KMS-11 (cell line): ENCODE results near the gene PRKD2.

Experiments used
- H2AFZ ChIP-seq: fragments of 200-600 bp; sonication (generic); 2 replicates; pipeline ENCODE4 v1.6.1; 2016; ENCODE audit warnings: antibody characterized with exemption, mixed run types, low read depth
- H3K27ac ChIP-seq: fragments of 200-600 bp; sonication (generic); 2 replicates; pipeline ENCODE4 v1.6.1; 2016; ENCODE audit warnings: mild to moderate bottlenecking, mixed run types
- H3K27me3 ChIP-seq: fragments of 200-600 bp; sonication (generic); 2 replicates; pipeline ENCODE4 v1.6.1; 2017; ENCODE audit warnings: mild to moderate bottlenecking, low read depth, mixed run types, moderate library complexity; ENCODE audit not compliant: insufficient read depth
- H3K36me3 ChIP-seq: fragments of 200-600 bp; sonication (generic); 2 replicates; pipeline ENCODE4 v1.6.1; 2017; ENCODE audit warnings: mild to moderate bottlenecking, mixed run types; ENCODE audit not compliant: insufficient read depth
- H3K4me1 ChIP-seq: fragments of 200-600 bp; sonication (generic); 2 replicates; pipeline ENCODE4 v1.6.1; 2016; ENCODE audit warnings: mild to moderate bottlenecking, low read depth, mixed run types; ENCODE audit not compliant: poor library complexity, severe bottlenecking
- H3K4me2 ChIP-seq: fragments of 200-600 bp; sonication (generic); 2 replicates; pipeline ENCODE4 v1.7.0; 2016; ENCODE audit warnings: mild to moderate bottlenecking, mixed run types
- H3K4me3 ChIP-seq: fragments of 200-600 bp; sonication (generic); IDR thresholded peaks from 2 replicates; pipeline ENCODE4 v1.6.1; 2017; ENCODE audit warnings: low read depth, low read length, mixed read lengths; ENCODE audit not compliant: insufficient read depth
- H3K79me2 ChIP-seq: fragments of 200-600 bp; sonication (generic); 2 replicates; pipeline ENCODE4 v1.6.1; 2016; ENCODE audit warnings: low read depth, mixed run types; ENCODE audit not compliant: insufficient read depth
- H3K9ac ChIP-seq: fragments of 200-600 bp; sonication (generic); 2 replicates; pipeline ENCODE4 v1.6.1; 2016; ENCODE audit warnings: mild to moderate bottlenecking, mixed run types
- H4K20me1 ChIP-seq: fragments of 200-600 bp; sonication (generic); 2 replicates; pipeline ENCODE4 v1.6.1; 2016; ENCODE audit warnings: mild to moderate bottlenecking, mixed run types; ENCODE audit not compliant: insufficient read depth
- CTCF ChIP-seq: fragments of 200-600 bp; sonication (generic); conservative IDR thresholded peaks from 2 replicates; pipeline ENCODE4 v1.6.1; 2017; ENCODE audit warnings: low read depth, mild to moderate bottlenecking, antibody characterized with exemption, low read length, moderate library complexity, mixed read lengths

Gene PRKD2

GRCh38 chr19:46626446-46626845 is 90.5 kb downstream of the PRKD2 start:
- no peak for TF ChIP-seq CTCF
- H2AFZ ChIP-seq: no peak overlapping the region
- peaks cover 54% of the 10 kb centered on the region for H3K27me3 ChIP-seq

GRCh38 chr19:46625731-46626130 is 91.2 kb downstream of the PRKD2 start:
- Histone ChIP-seq H3K27me3 (peaks cover 54% of the 10 kb centered on the region), H3K79me2 (no peaks in the 10 kb centered on the region), H3K4me2 (no peak overlapping the region), H3K9ac (no peak overlapping the region), H3K4me1 (peaks cover 7% of the 10 kb centered on the region), H3K27ac (no peak overlapping the region), H2AFZ (no peak overlapping the region), H4K20me1 (no peaks in the 10 kb centered on the region), H3K36me3 (no peaks in the 10 kb centered on the region), H3K4me3 (no peak overlapping the region)
- TF ChIP-seq CTCF: no peak

More at GRCh38 chr19:46626446-46626845, 90.5 kb downstream of the PRKD2 start:
- Histone ChIP-seq H3K27ac (no peak overlapping the region), H4K20me1 (no peaks in the 10 kb centered on the region), H3K4me3 (no peak overlapping the region), H3K36me3 (no peaks in the 10 kb centered on the region), H3K4me2 (no peak overlapping the region), H3K9ac (no peak overlapping the region), H3K4me1 (peaks cover 7% of the 10 kb centered on the region), H3K79me2 (no peaks in the 10 kb centered on the region)

DNA sequence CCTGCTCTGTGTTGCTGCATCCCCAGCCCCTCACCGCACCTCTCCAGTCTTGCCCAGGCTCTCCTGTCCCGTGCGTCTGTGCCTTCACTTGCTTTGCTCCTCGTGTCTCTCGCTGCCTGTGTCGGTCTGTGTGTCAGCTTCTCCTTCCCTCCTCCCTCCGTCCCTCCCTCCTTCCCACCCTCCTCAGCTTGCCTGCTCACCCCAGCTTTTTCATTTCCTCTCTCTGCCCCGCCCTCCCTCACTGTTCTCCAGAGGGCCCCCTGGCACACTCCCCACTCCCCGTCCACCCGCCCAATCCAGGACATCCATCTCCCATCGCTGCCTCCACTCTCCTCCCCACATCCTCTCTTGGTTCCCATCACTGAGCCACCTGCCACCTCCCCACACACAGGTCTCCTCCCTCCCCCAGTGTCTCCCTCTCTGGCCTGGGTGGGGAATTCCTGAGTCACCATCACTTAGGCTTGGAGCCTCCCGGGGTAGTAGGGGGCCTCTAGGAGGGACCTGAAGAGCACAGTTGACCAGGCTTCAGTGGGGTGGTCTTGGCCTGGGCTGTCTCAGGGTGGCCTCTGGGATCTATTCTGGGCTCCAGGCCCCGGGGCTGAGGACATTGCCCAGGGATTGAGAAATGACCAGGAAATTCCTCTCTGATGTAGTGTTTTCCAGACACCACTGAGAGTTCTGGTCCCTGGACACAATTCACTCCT is 91.8 kb downstream of the PRKD2 start, which contains the start of gene PTGIR:
TSS of gene PTGIR (minus strand) at position 132 of the 704 bp plus-strand sequence. CDS start 864 bp downstream, outside the sequence.
- peaks cover 7% of the 10 kb centered on the region for H3K4me1 ChIP-seq
- H3K4me2 ChIP-seq: no peak within 1 kb of the TSS
- no peak within 1 kb of the TSS for H2AFZ ChIP-seq
- H3K36me3 ChIP-seq: no peaks in the 10 kb centered on the region
- H4K20me1 ChIP-seq: no peaks in the 10 kb centered on the region
- TF ChIP-seq CTCF: no peak
- no peaks in the 10 kb centered on the region for H3K79me2 ChIP-seq
- H3K27me3 ChIP-seq: peaks cover 56% of the 10 kb centered on the region
- H3K27ac ChIP-seq: no peak within 1 kb of the TSS
- no peak within 1 kb of the TSS for H3K4me3 ChIP-seq
- no peak within 1 kb of the TSS for H3K9ac ChIP-seq
